Measurements from ENCODE around the gene APEH.
A peak's percentile ranks its signal among the peaks of the same experiment; 100 is the strongest.

APEH gene

DNA sequence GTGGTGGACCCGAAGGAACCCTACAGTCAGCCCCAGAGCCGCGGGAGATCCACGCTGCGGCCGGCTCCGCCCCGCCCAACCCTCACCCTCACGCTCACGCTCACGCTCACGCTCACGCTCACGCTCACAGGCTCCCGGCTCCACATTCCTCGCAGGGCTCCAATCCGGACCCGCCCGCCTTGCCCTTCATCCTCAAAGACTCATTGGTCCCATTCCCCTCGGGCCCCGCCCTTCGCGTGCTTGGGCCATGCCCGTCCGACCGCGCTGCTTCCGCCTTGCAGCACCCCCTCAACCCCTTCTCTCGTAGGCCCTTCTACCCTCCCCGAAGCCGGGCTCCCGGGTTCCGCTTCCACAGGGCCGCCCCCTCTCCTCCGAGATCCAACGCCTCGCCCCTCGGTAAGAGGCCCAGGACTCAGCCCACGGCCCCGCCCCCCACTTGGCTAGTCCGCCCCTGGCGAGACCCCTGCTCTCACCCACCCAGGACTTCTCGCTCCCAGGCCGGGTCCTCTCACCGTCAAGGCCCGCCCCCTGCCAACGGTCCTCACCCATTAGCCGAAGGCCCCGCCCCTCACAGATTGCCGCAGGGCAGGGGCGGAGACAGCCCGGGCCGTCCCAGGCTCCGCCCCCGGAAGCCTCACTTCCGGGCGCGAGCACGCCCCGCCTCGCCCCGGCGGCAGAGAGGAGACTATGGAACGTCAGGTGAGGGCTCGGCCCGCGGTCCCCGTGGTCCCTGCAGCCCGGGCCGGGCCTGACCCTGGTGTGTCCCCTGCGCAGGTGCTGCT is at the start of gene APEH:
APEH (plus strand) TSS at position 637 of the 782 bp plus-strand sequence; CDS start at position 688, 51 bp downstream.
- ChIA-PET CTCF (interaction anchor here (1.1 kb wide), 1 partner anchor 134 kb away, joined by 3 read pairs; no protein-coding TSS in a partner anchor), POLR2A (interaction anchor here (1.0 to 2.6 kb wide), 5 partner anchors 11 to 136 kb away, joined by 3 to 26 read pairs (median 5); no protein-coding TSS in a partner anchor)
- peak; percentile 89 for TF ChIP-seq TARDBP (IDR thresholded peaks at IDR 0.05)
- TF ChIP-seq L3MBTL2 (conservative IDR thresholded peaks at IDR 0.05) = peak; percentile 86
- TF ChIP-seq, protein P1, sequence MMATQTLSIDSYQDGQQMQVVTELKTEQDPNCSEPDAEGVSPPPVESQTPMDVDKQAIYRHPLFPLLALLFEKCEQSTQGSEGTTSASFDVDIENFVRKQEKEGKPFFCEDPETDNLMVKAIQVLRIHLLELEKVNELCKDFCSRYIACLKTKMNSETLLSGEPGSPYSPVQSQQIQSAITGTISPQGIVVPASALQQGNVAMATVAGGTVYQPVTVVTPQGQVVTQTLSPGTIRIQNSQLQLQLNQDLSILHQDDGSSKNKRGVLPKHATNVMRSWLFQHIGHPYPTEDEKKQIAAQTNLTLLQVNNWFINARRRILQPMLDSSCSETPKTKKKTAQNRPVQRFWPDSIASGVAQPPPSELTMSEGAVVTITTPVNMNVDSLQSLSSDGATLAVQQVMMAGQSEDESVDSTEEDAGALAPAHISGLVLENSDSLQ (IDR thresholded peaks at IDR 0.05) = peak; percentile 90
- no peak for TF ChIP-seq BHLHE40 (IDR thresholded peaks at IDR 0.05; ENCODE audit: borderline replicate concordance)
- TF ChIP-seq ELF4 (IDR thresholded peaks at IDR 0.05) = peak; percentile 56
- no peak for TF ChIP-seq ARNT (IDR thresholded peaks at IDR 0.05)
- no peak for TF ChIP-seq SUZ12 (IDR thresholded peaks at IDR 0.05)
- DNase-seq (ENCODE audit: extremely low spot score) = peak; percentile 98

DNA sequence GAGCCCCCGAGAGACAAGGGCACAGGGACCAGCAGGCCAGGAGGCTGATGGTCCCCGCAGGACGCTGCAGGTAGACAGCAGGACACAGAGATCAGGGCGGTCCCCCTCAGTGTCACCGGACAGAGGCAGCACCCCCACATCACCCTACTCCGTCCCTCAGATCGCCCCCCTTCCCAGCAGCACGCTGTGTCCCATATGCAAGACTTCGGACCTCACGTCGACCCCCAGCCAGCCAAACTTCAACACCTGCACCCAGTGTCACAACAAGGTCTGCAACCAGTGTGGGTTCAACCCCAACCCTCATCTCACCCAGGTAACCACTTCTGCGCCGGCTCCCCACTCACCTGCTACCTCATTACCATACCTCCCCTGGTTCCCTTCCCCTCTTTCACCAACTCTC is 49.1 kb upstream of the APEH start:
- TF ChIP-seq FOXM1 (IDR thresholded peaks at IDR 0.05; ENCODE audit: borderline replicate concordance) (no peak), BHLHE40 (IDR thresholded peaks at IDR 0.05; ENCODE audit: borderline replicate concordance) (no peak), FOXA1 (IDR thresholded peaks at IDR 0.05) (no peak), SP1 (IDR thresholded peaks at IDR 0.05) (no peak), ZNF384 (IDR thresholded peaks at IDR 0.05) (no peak), FOXK2 (IDR thresholded peaks at IDR 0.05) (no peak)
- ChIA-PET CTCF (no interaction called here), POLR2A (no interaction called here)
- DNase-seq (ENCODE audit: extremely low spot score) = no peak

DNA sequence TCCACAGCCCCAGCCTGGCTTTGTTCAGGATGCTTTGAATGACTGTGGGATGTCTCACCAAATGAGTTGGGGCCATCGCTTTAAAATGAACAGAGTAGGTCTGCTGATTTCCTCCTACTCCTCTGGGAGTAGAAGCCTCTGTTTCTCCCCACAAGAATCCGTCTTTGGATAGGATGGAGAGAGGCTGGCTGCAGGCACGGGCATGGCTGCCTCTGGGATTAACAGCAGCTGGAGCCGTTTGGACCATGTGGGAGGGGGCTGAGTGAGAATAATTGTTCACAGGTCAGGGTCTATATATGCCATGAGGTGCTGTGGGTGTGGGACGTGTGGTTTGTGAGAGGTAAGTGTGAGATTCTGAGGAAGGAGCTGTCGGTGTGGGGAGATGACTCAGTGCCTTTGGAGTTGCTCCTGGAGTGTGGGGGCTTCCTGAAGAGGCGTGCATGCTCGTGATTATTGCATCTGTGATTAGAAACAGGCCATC is 48.0 kb upstream of the APEH start:
- TF ChIP-seq FOXM1 (IDR thresholded peaks at IDR 0.05; ENCODE audit: borderline replicate concordance) (no peak), ZNF384 (IDR thresholded peaks at IDR 0.05) (no peak), FOXK2 (IDR thresholded peaks at IDR 0.05) (no peak), ELF4 (IDR thresholded peaks at IDR 0.05) (no peak), BHLHE40 (IDR thresholded peaks at IDR 0.05; ENCODE audit: borderline replicate concordance) (no peak), HDGF (IDR thresholded peaks at IDR 0.05; ENCODE audit: borderline replicate concordance) (no peak), SUZ12 (IDR thresholded peaks at IDR 0.05) (no peak), NFRKB (IDR thresholded peaks at IDR 0.05) (no peak), ARNT (IDR thresholded peaks at IDR 0.05) (no peak)
- TF ChIP-seq, protein P1 (IDR thresholded peaks at IDR 0.05) = no peak
- no peak for DNase-seq (ENCODE audit: extremely low spot score)
- ChIA-PET POLR2A (no interaction called here), CTCF (no interaction called here)

DNA sequence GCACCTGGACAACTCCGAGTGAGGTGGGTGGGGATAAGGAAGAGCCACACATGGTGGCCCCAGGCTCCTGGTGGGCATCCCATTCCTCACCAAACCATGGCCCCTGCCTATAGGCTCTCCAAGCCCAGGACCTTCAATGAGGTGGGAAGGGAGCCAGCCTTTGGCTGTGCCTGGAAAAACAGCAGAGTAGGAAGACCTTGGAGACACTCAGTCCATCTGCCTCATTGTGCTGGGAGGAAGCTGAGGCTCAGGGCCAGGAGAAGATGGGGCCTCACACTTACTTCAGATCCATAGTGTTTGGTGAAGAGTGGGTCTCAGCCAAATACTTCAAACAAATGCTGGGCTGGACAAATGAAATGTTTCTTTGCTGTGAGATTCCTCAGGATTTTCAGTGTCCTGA is 47.4 kb upstream of the APEH start:
- no peak for TF ChIP-seq HDGF (IDR thresholded peaks at IDR 0.05; ENCODE audit: borderline replicate concordance)
- TF ChIP-seq, protein P1 (IDR thresholded peaks at IDR 0.05) = no peak
- TF ChIP-seq CTBP1 (IDR thresholded peaks at IDR 0.05; ENCODE audit: borderline replicate concordance) = no peak
- no peak for TF ChIP-seq LEF1 (IDR thresholded peaks at IDR 0.05; ENCODE audit: borderline replicate concordance)
- TF ChIP-seq TARDBP (IDR thresholded peaks at IDR 0.05) = no peak
- TF ChIP-seq ZNF384 (IDR thresholded peaks at IDR 0.05) = no peak
- POLR2A ChIA-PET = no interaction called here
- no peak for DNase-seq (ENCODE audit: extremely low spot score)
- CTCF ChIA-PET = no interaction called here

DNA sequence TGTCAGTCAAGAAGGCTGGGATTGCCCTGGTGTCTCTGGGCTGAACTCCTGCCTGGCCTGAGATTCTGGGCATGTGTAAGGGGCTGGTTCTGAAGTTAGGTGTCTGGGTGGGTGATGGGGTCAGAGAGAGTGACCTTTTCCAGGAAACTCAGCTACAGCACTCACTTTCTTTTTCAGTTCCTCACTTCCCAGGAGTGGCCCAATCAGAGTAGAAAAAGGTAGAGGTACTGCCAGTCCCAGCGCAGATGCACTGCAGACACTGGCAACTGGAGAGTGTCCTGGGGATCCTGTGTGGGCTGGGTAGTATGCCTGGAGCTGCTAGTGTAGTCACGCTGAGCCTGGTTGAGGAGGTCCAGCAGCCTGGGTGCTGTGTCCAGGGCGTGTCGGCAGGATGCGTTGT is 46.5 kb upstream of the APEH start:
- DNase-seq (ENCODE audit: extremely low spot score) = no peak
- ChIA-PET POLR2A (no interaction called here), CTCF (no interaction called here)
- TF ChIP-seq L3MBTL2 (conservative IDR thresholded peaks at IDR 0.05) = no peak
- TF ChIP-seq NFRKB (IDR thresholded peaks at IDR 0.05) = no peak
- TF ChIP-seq FOXM1 (IDR thresholded peaks at IDR 0.05; ENCODE audit: borderline replicate concordance) = no peak
- no peak for TF ChIP-seq CTBP1 (IDR thresholded peaks at IDR 0.05; ENCODE audit: borderline replicate concordance)
- no peak for TF ChIP-seq TARDBP (IDR thresholded peaks at IDR 0.05)
- TF ChIP-seq HDGF (IDR thresholded peaks at IDR 0.05; ENCODE audit: borderline replicate concordance) = no peak
- no peak for TF ChIP-seq FOXK2 (IDR thresholded peaks at IDR 0.05)
- no peak for TF ChIP-seq SUZ12 (IDR thresholded peaks at IDR 0.05)
- no peak for TF ChIP-seq ELF4 (IDR thresholded peaks at IDR 0.05)
- TF ChIP-seq ARNT (IDR thresholded peaks at IDR 0.05) = no peak
- TF ChIP-seq, protein P1 (IDR thresholded peaks at IDR 0.05) = no peak
- TF ChIP-seq ZNF384 (IDR thresholded peaks at IDR 0.05) = no peak
- TF ChIP-seq LEF1 (IDR thresholded peaks at IDR 0.05; ENCODE audit: borderline replicate concordance) = no peak
- no peak for TF ChIP-seq SP1 (IDR thresholded peaks at IDR 0.05)
- TF ChIP-seq BHLHE40 (IDR thresholded peaks at IDR 0.05; ENCODE audit: borderline replicate concordance) = no peak
- TF ChIP-seq FOXA1 (IDR thresholded peaks at IDR 0.05) = no peak

- ChIA-PET POLR2A (interaction anchor here (0.8 kb wide), 1 partner anchor 9 kb away, joined by 3 read pairs; no protein-coding TSS in a partner anchor), CTCF (no interaction called here)
- TF ChIP-seq, protein P1 (IDR thresholded peaks at IDR 0.05) = no peak
- TF ChIP-seq FOXA1 (IDR thresholded peaks at IDR 0.05) = no peak
- no peak for TF ChIP-seq LEF1 (IDR thresholded peaks at IDR 0.05; ENCODE audit: borderline replicate concordance)
- no peak for TF ChIP-seq L3MBTL2 (conservative IDR thresholded peaks at IDR 0.05)
- no peak for TF ChIP-seq BHLHE40 (IDR thresholded peaks at IDR 0.05; ENCODE audit: borderline replicate concordance)
- no peak for TF ChIP-seq NFRKB (IDR thresholded peaks at IDR 0.05)
- TF ChIP-seq HDGF (IDR thresholded peaks at IDR 0.05; ENCODE audit: borderline replicate concordance) = no peak
- no peak for TF ChIP-seq ZNF384 (IDR thresholded peaks at IDR 0.05)
- TF ChIP-seq ELF4 (IDR thresholded peaks at IDR 0.05) = no peak
- TF ChIP-seq FOXK2 (IDR thresholded peaks at IDR 0.05) = no peak
- TF ChIP-seq SUZ12 (IDR thresholded peaks at IDR 0.05) = no peak
- no peak for TF ChIP-seq SP1 (IDR thresholded peaks at IDR 0.05)
- TF ChIP-seq CTBP1 (IDR thresholded peaks at IDR 0.05; ENCODE audit: borderline replicate concordance) = no peak
- TF ChIP-seq FOXM1 (IDR thresholded peaks at IDR 0.05; ENCODE audit: borderline replicate concordance) = no peak
- no peak for TF ChIP-seq ARNT (IDR thresholded peaks at IDR 0.05)
- no peak for TF ChIP-seq TARDBP (IDR thresholded peaks at IDR 0.05)
- no peak for DNase-seq (ENCODE audit: extremely low spot score)
These were observed 45.9 kb upstream of the APEH start for GRCh38 chr3:49628249-49628648.
